GM18870 (cell line): ENCODE measurements around the gene C1orf116.

ENCODE experiments used
- ATAC-seq: cut with Tn5 transposase; IDR thresholded peaks from one replicate; pipeline ENCODE4 v1.9.1; 2021; ENCODE audit warnings: moderate library complexity; ENCODE audit not compliant: unreplicated experiment

C1orf116 gene

DNA sequence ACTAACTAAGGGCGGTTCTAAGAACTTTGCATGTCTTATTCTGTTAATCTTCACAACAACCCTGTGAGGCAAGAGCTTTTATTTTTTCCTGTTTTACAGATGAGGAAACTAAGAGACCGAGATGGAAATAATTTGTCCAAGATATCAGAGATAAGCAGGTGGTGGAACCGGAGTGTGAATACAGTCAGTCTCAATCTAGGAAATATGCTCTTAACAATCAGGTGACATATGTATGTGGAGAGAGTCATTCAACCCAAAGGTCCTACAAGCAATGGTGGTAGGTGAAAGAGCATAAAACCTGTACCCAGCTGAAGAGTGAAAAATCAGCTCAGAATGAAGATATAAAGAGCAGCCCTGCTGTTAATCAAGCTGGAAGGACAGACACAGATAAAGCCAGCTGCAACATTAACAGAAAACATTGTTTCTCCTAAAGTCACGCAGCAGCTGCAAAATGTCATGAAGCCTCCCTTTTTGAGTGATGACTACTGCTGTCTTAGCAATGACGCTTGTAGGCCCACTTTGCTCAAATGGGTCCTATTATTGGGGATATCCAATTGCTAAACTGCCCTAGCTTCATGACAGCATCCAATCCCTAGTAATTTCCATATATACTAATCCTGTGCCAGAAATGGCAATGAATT, 31.8 kb downstream of the C1orf116 start:
- ATAC-seq = no peak

DNA sequence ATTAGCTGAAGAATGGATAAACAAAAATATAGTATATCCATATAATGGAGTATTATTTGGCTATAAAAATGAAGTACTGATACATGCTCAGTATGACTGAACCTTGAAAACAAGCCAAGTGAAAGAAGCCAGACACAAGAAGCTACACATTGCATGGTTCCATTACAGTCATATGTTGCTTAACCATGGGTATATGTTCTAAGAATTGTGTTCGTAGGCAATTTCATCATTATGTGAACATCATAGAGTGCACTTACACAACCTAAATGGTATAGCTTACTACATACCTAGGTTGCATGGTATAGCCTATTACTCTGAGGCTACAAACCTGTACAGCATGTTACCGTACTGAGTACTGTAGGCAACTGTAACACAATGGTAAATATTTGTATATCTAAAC, 33.7 kb downstream of the C1orf116 start:
- no peak for ATAC-seq

DNA sequence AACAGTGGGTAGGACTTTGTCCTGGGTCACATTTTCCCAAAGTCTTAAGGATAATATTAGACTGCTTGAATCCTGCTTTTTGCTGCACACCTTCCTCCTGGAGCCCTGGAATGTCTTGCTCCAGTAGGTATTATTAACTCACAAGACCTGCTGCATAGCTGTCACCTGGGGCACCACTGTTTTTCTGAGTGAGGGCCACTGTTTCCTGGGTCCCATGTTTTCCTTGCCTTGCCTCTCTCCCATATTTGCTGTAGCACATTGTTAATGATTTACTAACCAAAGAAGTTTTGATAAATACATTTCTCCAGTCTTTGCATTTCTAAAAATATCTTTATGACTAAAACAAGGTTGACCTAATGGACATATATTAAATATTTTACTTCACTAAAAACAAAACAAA, 39.8 kb downstream of the C1orf116 start:
- no peak for ATAC-seq

DNA sequence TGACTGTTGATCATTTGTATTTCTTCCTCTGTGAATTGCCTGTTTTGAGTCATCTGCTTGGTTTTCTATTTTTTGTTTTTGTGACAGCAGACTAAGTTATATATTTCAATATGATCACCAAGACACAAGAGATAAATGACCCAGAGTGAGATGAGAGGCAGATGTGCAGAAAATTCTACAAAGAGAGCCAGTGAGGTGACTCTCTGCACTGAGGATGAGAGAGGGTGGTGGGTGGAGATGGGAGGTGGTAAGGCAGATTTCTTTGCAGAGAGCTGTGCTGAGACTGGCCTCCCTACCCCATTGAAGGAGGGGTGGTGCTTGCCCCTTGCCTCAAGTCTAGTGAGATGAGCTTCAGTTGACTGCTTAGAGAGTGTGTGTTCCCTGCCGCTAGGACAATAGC, 44.7 kb downstream of the C1orf116 start:
- no peak for ATAC-seq

DNA sequence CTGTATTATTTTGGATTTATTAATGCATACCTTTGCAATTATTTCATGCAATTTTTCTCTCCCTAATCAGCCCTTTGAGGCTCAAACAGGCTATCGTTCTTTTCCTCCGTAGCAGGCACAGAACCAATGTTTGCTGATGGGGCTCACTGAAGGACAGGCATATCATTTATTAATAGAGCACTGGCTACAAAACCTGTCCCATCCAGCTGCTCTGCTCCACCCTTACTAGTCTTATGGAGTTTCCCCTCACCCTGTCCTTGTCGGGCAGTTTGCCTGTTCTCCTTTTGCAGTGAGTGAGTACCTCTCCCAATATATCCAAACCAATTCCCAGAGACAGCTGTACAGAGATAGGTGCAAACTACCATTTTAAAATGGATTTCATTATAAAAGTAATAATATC, 45.7 kb downstream of the C1orf116 start:
- no peak for ATAC-seq

DNA sequence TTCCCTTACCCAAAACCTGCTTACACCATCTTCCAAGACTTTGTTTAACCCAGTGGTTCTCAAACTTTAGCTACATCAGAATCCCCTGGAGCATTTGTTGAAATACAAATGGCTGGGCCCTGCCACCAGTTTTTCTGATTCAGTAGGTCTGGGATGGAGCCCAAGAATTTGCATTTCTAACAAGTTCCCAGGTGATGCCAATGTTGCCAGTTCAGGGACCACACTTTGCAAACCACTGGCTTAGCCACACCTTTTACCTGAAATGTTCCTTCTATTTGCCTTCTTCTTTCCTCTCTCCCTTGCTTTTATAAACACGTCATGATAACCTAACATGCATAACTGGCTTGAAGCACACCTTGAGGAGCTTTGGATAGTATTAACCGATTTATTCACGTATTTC, 46.2 kb downstream of the C1orf116 start:
- ATAC-seq = no peak

DNA sequence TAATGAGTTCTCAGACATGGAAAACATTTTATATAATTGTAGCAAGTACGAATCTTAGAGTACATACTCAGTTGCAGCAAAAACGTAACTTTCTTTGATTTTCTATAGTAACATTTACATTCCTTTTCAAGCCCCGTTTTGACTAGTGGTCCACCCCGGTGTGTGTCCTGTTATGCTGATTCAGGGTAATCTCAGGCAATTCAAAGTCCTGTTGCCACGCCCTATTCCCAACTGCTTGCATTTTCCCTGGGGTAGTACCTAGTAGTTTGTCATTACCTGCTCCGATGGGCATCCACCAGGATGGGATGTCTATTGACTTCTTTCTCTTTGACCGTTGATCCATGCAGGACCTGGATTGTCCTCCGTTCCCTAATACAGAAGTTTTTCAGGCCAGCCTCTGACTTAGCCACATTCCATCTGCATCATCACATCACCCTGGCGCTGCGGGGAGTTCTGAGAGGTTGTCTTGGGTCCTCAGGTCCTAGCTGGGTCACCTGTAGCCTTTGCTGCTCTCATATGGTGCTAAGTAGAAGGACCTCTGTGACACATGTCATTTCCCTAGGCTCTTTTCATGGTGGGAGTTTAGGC, 47.3 kb downstream of the C1orf116 start:
- ATAC-seq = no peak

DNA sequence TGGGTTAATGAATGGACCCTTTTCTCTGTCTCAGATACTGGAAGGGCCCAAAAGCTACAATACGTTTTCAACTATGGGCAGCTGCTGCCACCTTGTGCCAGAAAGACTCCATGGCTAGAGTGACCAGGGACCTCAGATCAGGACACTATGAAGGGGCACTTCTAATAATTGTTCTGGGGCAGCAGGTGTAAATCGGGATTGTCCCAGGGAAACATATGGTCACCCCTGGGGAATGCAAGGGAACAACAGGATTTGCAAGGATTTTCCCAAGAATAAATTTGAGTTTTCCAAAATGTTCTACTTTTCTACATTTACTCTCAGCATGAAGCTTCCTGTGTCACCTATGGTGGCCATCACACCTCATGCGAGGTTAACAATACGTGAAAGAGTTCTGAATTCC, 50.3 kb downstream of the C1orf116 start:
- ATAC-seq = no peak

DNA sequence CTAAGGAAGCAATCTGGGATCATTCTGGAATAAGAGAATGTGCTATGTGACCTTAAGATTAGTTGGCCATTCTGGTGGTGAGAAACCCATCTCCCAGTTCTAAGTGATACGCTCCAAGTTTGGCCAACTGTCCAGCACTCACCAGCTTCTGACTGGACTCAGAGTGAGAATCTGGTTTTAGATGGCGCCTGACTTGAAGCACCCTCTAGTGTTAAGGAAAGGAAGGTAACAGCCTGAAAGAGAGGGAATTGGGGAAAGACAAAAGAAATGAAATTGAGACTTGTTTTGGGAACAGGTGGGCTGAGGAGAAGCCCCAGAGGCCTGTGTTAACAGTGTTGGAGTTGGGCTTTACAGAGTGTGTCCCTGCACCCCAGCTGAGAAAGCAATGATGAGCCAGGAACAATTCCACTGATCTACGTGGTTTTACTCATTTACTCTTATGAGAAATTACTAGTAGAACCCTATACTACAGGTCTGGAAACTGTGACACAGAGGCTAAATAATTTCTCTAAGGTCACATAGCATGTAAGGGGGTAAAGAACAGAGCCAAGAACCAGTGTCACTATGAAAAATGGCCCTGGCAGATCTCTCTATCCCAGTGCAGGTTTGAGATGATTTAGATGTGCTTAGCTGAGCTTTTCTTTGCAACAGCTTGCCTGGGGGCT, 53.0 kb downstream of the C1orf116 start:
- ATAC-seq = no peak

DNA sequence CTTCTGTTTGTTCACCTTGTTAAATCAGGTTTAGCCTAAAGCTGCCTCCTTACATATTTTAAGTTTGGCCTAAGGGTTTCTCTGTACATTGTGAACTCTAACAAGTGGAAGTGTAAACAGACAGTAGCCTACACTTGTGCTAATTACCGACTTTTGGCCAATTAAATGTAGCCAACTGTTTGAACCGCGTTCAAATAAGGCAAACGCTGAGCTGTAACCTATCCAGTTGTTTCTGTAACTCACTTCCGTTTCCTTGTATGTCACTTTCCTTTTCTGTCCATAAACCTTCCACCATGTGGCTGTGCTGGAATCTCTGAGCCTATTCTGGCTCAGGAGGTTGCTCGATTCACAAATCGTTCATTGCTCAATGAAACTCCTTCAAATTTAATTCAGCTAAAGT, 54.3 kb downstream of the C1orf116 start:
- no peak for ATAC-seq

DNA sequence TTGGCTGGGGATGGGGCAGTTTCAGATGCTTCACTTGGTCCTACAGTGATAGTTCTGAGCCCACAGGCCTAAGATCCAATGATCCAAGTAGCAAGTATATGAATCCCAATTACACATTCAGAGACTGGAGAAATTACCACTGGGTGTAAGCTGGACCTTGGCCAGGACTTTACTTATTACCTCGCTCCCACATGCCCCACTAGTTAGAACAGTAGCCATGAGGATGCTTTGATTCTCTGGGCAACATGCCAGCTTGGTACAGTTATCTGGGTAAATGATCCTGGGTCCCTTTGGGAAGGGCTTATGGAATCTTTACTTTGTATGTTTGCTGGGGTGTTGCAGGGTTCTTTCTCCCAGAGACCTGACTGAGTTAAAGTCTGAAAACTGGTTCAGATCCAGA, 57.2 kb downstream of the C1orf116 start:
- no peak for ATAC-seq

DNA sequence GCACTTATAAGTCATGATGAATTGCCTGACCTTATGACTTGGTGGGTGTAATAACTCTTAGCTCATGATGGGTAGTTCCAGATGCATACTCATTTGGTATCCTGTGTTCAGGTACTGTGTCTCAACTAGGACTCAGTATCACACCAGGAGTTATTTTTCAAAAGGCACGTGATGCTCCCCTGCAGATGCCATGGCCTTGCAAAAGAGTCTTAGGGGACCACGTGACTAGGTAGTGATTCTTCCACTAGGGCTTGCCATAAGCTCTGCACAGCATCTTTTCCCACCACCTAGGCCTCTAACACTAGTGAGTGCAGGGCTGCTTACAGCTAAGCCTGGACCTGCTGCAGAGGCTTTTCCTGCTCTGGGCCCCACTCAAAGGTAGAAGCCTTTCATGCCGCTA, 58.4 kb downstream of the C1orf116 start:
- no peak for ATAC-seq

DNA sequence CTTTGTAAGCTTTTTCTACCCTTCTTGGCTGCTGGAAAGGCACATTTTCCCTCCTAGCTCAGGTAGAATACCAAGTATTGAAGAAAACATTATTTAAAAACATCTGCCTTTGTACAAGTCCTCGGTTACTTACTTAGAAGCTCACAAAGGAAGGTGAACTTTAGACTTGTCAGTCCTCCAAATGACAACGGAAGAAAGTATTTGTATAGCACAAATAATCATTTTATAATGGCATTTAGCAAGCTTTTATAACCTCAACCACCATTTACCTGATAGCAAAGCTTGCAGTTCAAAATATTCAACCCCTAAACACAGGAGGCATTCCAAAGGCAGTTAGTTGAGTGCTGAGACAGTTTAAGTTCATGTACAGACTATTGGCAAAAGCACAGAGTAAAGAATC, 59.8 kb downstream of the C1orf116 start:
- ATAC-seq = no peak

DNA sequence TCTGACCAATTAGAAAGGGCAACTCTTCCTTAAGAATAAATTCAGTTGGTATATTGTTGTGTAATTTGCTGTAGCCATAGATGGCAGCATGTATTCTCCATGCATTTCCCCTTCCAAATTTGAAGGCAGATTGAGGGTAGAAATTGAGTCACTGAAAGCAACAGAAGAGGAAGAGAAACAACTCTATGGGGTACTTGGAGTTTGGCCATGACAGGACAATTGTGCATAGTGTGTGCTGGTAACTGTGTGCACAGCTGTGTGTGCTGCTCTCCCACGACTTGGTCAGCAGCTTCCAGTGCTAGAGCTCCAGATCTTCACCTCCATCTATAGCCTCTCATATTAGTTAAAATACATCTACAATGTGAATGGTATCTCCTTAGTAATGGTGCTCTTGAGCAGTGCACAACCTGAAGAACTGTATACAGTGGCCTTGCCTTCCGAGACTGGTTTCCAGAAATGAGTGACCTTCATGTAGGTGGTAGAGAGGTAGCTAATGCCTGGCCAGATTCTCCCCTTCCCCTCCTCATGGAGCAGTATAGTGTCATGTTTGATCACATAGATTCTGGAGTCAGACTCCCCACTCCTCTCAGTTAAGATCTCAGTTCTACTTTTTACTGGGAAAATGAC, 61.4 kb downstream of the C1orf116 start:
- no peak for ATAC-seq

DNA sequence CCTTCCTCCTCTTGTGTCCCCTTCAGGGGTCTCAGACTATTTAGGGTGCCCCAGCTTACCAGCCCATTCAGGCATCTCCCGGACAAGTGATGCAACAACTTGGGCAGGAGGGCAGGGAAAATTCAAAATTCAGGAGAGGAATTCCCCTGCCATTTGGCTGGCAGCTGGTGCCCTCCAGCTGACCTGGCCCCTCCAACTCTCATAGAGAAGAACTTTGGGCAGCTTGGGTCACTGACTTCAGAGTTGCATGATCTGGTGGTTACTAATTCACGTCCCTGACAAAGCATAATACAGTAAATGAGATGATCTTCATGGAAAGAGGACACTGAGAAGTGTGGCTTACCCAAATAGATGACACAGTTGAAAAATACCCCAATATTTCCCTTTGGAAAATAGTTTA, 62.1 kb downstream of the C1orf116 start, which contains the start of gene FCAMR:
Gene FCAMR, minus strand, starts transcription at position 15 of the 400 bp plus-strand sequence. CDS start 335 bp downstream, outside the sequence.
- no peak for ATAC-seq

DNA sequence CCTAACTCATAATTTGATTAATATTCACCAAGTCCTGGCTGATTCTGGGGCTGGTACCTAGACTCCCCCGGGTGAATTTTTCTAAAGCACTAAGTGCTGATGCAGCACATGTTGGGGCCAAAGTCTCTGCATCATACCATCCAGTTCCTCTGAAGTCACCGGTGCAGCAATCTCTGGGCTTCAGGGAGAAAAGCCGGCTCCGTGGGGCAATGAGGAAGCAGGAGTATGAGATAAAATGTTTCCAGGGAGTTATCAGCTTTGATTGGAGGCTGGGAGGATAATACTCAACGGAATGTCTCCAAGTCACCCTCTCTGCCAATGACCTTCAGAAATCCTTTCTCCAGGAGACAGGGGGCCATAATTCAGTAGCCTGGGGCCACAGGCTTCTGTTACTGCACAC, 63.5 kb downstream of the C1orf116 start:
- ATAC-seq = no peak
